MM.1S (cell line): Measurements from ENCODE around the gene CERKL.

Source experiments
- DNase-seq: peaks from one replicate; pipeline ENCODE4 v3.0.0-alpha.2; 2015
- H2AFZ ChIP-seq: fragments of 300-600 bp; sonication (generic); 2 replicates; pipeline ENCODE4 v1.6.0; 2016; ENCODE audit warnings: antibody characterized with exemption, low read length
- H3F3A ChIP-seq: fragments of 300-600 bp; sonication (generic); 2 replicates; pipeline ENCODE4 v1.6.1; 2016; ENCODE audit warnings: mild to moderate bottlenecking, antibody characterized with exemption, low read length, moderate library complexity, mixed read lengths; ENCODE audit not compliant: insufficient read depth
- H3K27ac ChIP-seq: fragments of 300-600 bp; sonication (generic); 2 replicates; pipeline ENCODE4 v1.5.1; 2016; ENCODE audit warnings: mild to moderate bottlenecking, low read length
- H3K27me3 ChIP-seq: fragments of 300-600 bp; sonication (generic); replicated peaks from 2 replicates; pipeline ENCODE4 v1.6.0; 2016; ENCODE audit warnings: low read length; ENCODE audit not compliant: insufficient read depth
- H3K36me3 ChIP-seq: fragments of 300-600 bp; sonication (generic); replicated peaks from 2 replicates; pipeline ENCODE4 v1.6.1; 2016; ENCODE audit warnings: mild to moderate bottlenecking, low read length, mixed read lengths; ENCODE audit not compliant: insufficient read depth
- H3K4me1 ChIP-seq: fragments of 300-600 bp; sonication (generic); 2 replicates; pipeline ENCODE4 v1.6.1; 2016; ENCODE audit warnings: low read length, mixed read lengths
- H3K4me2 ChIP-seq: fragments of 300-600 bp; sonication (generic); 2 replicates; pipeline ENCODE4 v1.6.0; 2016; ENCODE audit warnings: low read depth, low read length
- H3K4me3 ChIP-seq: fragments of 300-600 bp; sonication (generic); 2 replicates; pipeline ENCODE4 v1.5.1; 2016; ENCODE audit warnings: low read length, mixed read lengths
- H3K79me2 ChIP-seq: fragments of 300-600 bp; sonication (generic); 2 replicates; pipeline ENCODE4 v1.6.1; 2016; ENCODE audit warnings: mixed run types, low read length, mixed read lengths
- H3K9ac ChIP-seq: fragments of 300-600 bp; sonication (generic); 2 replicates; pipeline ENCODE4 v1.6.1; 2016; ENCODE audit warnings: low read length, mixed read lengths
- H3K9me2 ChIP-seq: fragments of 300-600 bp; sonication (generic); replicated peaks from 2 replicates; pipeline ENCODE4 v1.6.1; 2016; ENCODE audit warnings: mild to moderate bottlenecking, low read length, mixed read lengths; ENCODE audit not compliant: insufficient read depth
- H3K9me3 ChIP-seq: fragments of 300-600 bp; sonication (generic); replicated peaks from 2 replicates; pipeline ENCODE4 v1.6.1; 2016; ENCODE audit warnings: mild to moderate bottlenecking, low read length, mixed read lengths; ENCODE audit not compliant: insufficient read depth
- H4K20me1 ChIP-seq: fragments of 300-600 bp; sonication (generic); 2 replicates; pipeline ENCODE4 v1.6.1; 2016; ENCODE audit warnings: mild to moderate bottlenecking, low read length, moderate library complexity, mixed read lengths; ENCODE audit not compliant: insufficient read depth
- EZH2 ChIP-seq: fragments of 300-600 bp; sonication (generic); optimal IDR thresholded peaks from 2 replicates; pipeline ENCODE3; 2017; ENCODE audit warnings: low read depth, mild to moderate bottlenecking, antibody characterized with exemption, low read length, mixed read lengths
- EZH2phosphoT487 ChIP-seq: fragments of 300-600 bp; sonication (generic); IDR thresholded peaks from 2 replicates; pipeline ENCODE4 v1.6.1; 2018; ENCODE audit warnings: antibody characterized with exemption, low read length
- TF ChIP-seq, protein P1 (sequence below): fragments of 300-600 bp; sonication (generic); IDR thresholded peaks from 2 replicates; pipeline ENCODE4 v1.5.1; 2016; ENCODE audit warnings: antibody characterized with exemption, low read length, mixed read lengths

CERKL gene

DNA sequence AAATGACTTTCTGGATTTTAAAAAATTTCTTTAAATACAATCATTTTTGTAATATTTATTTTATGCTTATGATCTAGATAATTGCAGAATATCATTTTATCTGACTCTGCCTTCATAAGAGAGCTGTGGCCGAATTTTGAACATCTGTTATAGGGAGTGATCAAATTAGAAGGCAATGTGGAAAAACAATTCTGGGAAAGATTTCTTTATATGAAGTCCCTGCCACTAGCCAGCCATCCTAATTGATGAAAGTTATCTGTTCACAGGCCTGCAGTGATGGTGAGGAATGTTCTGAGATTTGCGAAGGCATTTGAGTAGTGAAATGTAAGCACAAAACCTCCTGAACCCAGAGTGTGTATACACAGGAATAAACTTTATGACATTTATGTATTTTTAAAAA lies 120.2 kb downstream of the CERKL start:
- no peak overlapping the region for H3K4me2 ChIP-seq
- no peak overlapping the region for H2AFZ ChIP-seq
- peaks cover 16% of the 10 kb centered on the region; the same call in 1 of the 2 replicates for H3K36me3 ChIP-seq
- no peaks in the 10 kb centered on the region for H3K9me2 ChIP-seq
- DNase-seq: no peak
- no peaks in the 10 kb centered on the region for H3K9me3 ChIP-seq
- TF ChIP-seq EZH2: no peak
- TF ChIP-seq, protein P1, sequence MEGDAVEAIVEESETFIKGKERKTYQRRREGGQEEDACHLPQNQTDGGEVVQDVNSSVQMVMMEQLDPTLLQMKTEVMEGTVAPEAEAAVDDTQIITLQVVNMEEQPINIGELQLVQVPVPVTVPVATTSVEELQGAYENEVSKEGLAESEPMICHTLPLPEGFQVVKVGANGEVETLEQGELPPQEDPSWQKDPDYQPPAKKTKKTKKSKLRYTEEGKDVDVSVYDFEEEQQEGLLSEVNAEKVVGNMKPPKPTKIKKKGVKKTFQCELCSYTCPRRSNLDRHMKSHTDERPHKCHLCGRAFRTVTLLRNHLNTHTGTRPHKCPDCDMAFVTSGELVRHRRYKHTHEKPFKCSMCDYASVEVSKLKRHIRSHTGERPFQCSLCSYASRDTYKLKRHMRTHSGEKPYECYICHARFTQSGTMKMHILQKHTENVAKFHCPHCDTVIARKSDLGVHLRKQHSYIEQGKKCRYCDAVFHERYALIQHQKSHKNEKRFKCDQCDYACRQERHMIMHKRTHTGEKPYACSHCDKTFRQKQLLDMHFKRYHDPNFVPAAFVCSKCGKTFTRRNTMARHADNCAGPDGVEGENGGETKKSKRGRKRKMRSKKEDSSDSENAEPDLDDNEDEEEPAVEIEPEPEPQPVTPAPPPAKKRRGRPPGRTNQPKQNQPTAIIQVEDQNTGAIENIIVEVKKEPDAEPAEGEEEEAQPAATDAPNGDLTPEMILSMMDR: no peak
- no peak for TF ChIP-seq EZH2phosphoT487
- no peak overlapping the region for H3K4me3 ChIP-seq
- no peak overlapping the region for H3K27ac ChIP-seq
- H3K9ac ChIP-seq: no peak overlapping the region
- no peaks in the 10 kb centered on the region for H3K4me1 ChIP-seq
- no peaks in the 10 kb centered on the region for H3F3A ChIP-seq
- H4K20me1 ChIP-seq: no peaks in the 10 kb centered on the region
- no peaks in the 10 kb centered on the region for H3K27me3 ChIP-seq
- no peaks in the 10 kb centered on the region for H3K79me2 ChIP-seq

DNA sequence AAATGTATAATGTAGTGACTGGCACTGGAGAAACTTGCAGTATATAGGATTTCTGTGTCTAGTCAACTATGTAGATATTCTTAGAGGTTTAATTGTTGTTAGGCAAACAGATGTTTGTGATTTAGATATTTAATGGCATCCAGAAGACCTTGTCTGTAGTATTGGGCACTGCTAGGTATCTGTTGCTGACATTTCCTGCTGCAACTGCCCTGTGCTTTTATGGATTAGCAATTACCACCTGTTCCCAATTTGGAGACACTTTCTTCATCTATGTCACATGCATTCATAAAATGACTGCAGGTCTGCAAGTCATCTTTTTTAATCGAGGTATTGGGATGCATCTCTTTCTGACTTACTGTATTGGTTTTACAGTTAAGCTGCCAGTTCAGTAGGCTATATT lies 128.5 kb downstream of the CERKL start:
- H3K4me3 ChIP-seq: no peak overlapping the region
- H3K4me2 ChIP-seq: no peak overlapping the region
- no peaks in the 10 kb centered on the region for H3K27me3 ChIP-seq
- no peak overlapping the region for H2AFZ ChIP-seq
- H4K20me1 ChIP-seq: no peaks in the 10 kb centered on the region
- H3K9me2 ChIP-seq: no peaks in the 10 kb centered on the region
- TF ChIP-seq EZH2 (no peak), EZH2phosphoT487 (no peak)
- TF ChIP-seq, protein P1: no peak
- no peak overlapping the region for H3K9ac ChIP-seq
- H3K36me3 ChIP-seq: peaks cover 21% of the 10 kb centered on the region
- no peaks in the 10 kb centered on the region for H3K79me2 ChIP-seq
- H3K9me3 ChIP-seq: no peaks in the 10 kb centered on the region
- DNase-seq: no peak
- H3K4me1 ChIP-seq: no peaks in the 10 kb centered on the region
- no peaks in the 10 kb centered on the region for H3F3A ChIP-seq
- H3K27ac ChIP-seq: no peak overlapping the region

DNA sequence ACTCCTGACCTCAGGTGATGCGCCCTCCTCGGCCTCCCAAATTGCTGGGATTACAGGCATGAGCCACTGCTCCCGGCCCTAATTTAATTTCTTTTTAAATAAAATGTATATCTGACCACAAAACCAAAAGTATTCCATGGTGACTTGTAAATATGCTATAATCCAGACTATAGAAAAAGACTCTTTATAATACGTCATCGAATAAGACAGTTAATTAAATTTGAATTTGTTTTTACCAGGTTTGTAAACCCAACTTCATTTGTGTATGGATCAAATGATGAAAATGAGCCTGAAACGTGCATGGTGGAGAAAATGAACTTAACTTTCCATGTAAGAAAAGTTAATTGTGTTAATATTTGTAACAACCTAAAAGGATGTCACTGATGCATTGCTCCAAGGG lies 129.8 kb downstream of the CERKL start:
- H2AFZ ChIP-seq: no peak overlapping the region
- no peak overlapping the region for H3K9ac ChIP-seq
- H3K27me3 ChIP-seq: no peaks in the 10 kb centered on the region
- no peak overlapping the region for H3K27ac ChIP-seq
- peaks cover 21% of the 10 kb centered on the region for H3K36me3 ChIP-seq
- H3K79me2 ChIP-seq: no peaks in the 10 kb centered on the region
- H3K9me3 ChIP-seq: no peaks in the 10 kb centered on the region
- no peaks in the 10 kb centered on the region for H3F3A ChIP-seq
- H4K20me1 ChIP-seq: no peaks in the 10 kb centered on the region
- H3K4me3 ChIP-seq: no peak overlapping the region
- no peaks in the 10 kb centered on the region for H3K4me1 ChIP-seq
- no peaks in the 10 kb centered on the region for H3K9me2 ChIP-seq
- H3K4me2 ChIP-seq: no peak overlapping the region
- DNase-seq: no peak
- no peak for TF ChIP-seq EZH2
- TF ChIP-seq, protein P1: no peak
- no peak for TF ChIP-seq EZH2phosphoT487
